ENCODE measurements around the gene CNTNAP2.

GRCh38 chr7:147909431-147910148, 1793.0 kb downstream of the CNTNAP2 start:
- TF ChIP-seq, protein P1, sequence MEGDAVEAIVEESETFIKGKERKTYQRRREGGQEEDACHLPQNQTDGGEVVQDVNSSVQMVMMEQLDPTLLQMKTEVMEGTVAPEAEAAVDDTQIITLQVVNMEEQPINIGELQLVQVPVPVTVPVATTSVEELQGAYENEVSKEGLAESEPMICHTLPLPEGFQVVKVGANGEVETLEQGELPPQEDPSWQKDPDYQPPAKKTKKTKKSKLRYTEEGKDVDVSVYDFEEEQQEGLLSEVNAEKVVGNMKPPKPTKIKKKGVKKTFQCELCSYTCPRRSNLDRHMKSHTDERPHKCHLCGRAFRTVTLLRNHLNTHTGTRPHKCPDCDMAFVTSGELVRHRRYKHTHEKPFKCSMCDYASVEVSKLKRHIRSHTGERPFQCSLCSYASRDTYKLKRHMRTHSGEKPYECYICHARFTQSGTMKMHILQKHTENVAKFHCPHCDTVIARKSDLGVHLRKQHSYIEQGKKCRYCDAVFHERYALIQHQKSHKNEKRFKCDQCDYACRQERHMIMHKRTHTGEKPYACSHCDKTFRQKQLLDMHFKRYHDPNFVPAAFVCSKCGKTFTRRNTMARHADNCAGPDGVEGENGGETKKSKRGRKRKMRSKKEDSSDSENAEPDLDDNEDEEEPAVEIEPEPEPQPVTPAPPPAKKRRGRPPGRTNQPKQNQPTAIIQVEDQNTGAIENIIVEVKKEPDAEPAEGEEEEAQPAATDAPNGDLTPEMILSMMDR (IDR thresholded peaks at IDR 0.05 in 4 of 5, conservative IDR thresholded peaks at IDR 0.05 in 1 of 5) = no peak
- no peak for TF ChIP-seq POLR2A (IDR thresholded peaks at IDR 0.05)

All from gastrocnemius medialis (tissue), 4 donors.